ENCODE results near the gene TNIK. TPM values are rescaled to one million over a fixed set of nuclear protein-coding genes. Genes with fewer than 3 reads are reported as not detected.

Gene TNIK
- total and polyA plus RNA-seq, 2 of the 4 experiments (the other 2 are of a cell fraction): 3.4 to 6.3 TPM

DNA sequence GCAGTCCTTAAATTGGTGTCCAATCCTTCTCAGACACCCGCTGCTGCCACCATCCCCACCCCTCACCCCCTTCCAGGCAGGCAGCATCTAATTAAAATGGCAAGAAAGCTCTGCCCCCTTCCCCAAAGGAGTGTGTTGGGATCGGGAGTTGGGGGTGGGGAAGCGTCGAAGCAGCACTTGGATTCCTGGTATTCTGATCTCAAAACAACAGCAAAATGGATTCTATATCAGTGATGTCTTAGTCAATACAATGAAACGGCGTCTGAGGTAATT is 1.4 kb downstream of the TNIK start:
- Histone ChIP-seq H2BK120ac (ENCODE audit: low read depth, low read length) (peak overlapping the region; percentile 18; the same call in 1 of the 2 replicates), H3K9me3 (ENCODE audit: control insufficient read depth, insufficient read depth, low read length) (no peaks in the 10 kb centered on the region), H3K79me1 (ENCODE audit: low read depth in 1 of 2, low read length in 2 of 2) (peaks cover 8% of the 10 kb centered on the region in 2 experiments; a peak in 3 of 4 replicates), H3K4me2 (ENCODE audit: low read depth, low read length) (peak overlapping the region; percentile 90), H3K27me3 (ENCODE audit: control insufficient read depth, insufficient read depth, low read length) (no peaks in the 10 kb centered on the region), H4K8ac (ENCODE audit: low read depth in 2 of 2, low read length in 2 of 2) (0 out of 4 replicates have a peak overlapping the region, but pooled peaks of 1 of the 2 experiments have one; percentile 18), H4K91ac (ENCODE audit: insufficient read depth, low read depth, low read length) (no peak overlapping the region), H3K56ac (ENCODE audit: extremely low read depth, insufficient read depth, low read length) (no peak overlapping the region), H2BK20ac (ENCODE audit: low read depth, low read length) (no peak overlapping the region), H3K4me1 (ENCODE audit: control insufficient read depth, insufficient read depth, low read length) (peaks cover 3% of the 10 kb centered on the region), H2AK9ac (replicated peaks; ENCODE audit: low read depth, low read length, poor library complexity) (no peak overlapping the region), H2AK5ac (ENCODE audit: low read depth, low read length) (no peak overlapping the region), H3K18ac (ENCODE audit: low read depth, low read length) (0 out of 2 replicates have a peak overlapping the region, but pooled peaks have one; percentile 34), H2BK5ac (ENCODE audit: low read depth, low read length, poor library complexity, severe bottlenecking) (no peak overlapping the region), H3K4ac (ENCODE audit: low read depth, low read length) (peak overlapping the region; percentile 19; the same call in 1 of the 2 replicates), H3K36me3 (ENCODE audit: control insufficient read depth, insufficient read depth, low read length) (no peaks in the 10 kb centered on the region), H3K9me1 (ENCODE audit: insufficient read depth, low read length) (no peaks in the 10 kb centered on the region; the same call in 1 of the 2 replicates), H2AFZ (replicated peaks; ENCODE audit: low read length, poor library complexity) (peak overlapping the region; percentile 96), H4K5ac (ENCODE audit: low read depth, low read length) (no peak overlapping the region; the same call in 1 of the 2 replicates), H3K27ac (ENCODE audit: insufficient read depth, low read length) (0 out of 2 replicates have a peak overlapping the region, but pooled peaks have one; percentile 11), H3K9ac (ENCODE audit: low read depth, low read length) (peak overlapping the region; percentile 66), H2BK15ac (ENCODE audit: low read depth, low read length) (no peak overlapping the region), H3K4me3 (ENCODE audit: insufficient read depth, low read depth, low read length) (peak overlapping the region; percentile 86), H3K14ac (replicated peaks; ENCODE audit: low read depth, low read length) (0 out of 2 replicates have a peak overlapping the region, but pooled peaks have one; percentile 7), H3K23ac (ENCODE audit: low read depth, low read length) (0 out of 2 replicates have a peak overlapping the region, but pooled peaks have one; percentile 6), H4K20me1 (ENCODE audit: insufficient read depth, low read length) (no peaks in the 10 kb centered on the region)
- ATAC-seq (ENCODE audit: low read depth) (no peak), DNase-seq (no peak)
- no TSS peak for BruUV-seq (replicated peaks)
- WGBS, 2 experiments (ENCODE audit: extremely low coverage in 2 of 2, insufficient read length in 1 of 2): no CpG with 5 or more reads among the region's 6 CpGs
- ChIA-PET POLR2A (ENCODE audit: unreplicated experiment) (no interaction called here), CTCF (interaction anchor here (0.6 kb wide), 1 partner anchor 40 kb away, joined by 4 read pairs; no protein-coding TSS in a partner anchor)
- intact Hi-C loops (cut with micrococcal nuclease): loop anchor here (5.0 kb wide), 1 partner anchor 86 kb away; no protein-coding TSS in a partner anchor
- in situ Hi-C loops (cut with MboI; ENCODE audit: low sequenced_read_pairs): no loop called here
- dilution Hi-C loops (cut with HindIII; ENCODE audit: low sequenced_read_pairs, unreplicated experiment): no loop called here
- TF ChIP-seq SMC3 (IDR thresholded peaks at IDR 0.05; ENCODE audit: low read depth, low read length) (no peak), NFE2L2 (IDR thresholded peaks at IDR 0.05; ENCODE audit: low read depth, low read length) (no peak), MAZ (IDR thresholded peaks at IDR 0.05; ENCODE audit: borderline replicate concordance, low read depth, low read length) (no peak), CEBPB (IDR thresholded peaks at IDR 0.05; ENCODE audit: low read depth, low read length) (no peak), CHD1 (IDR thresholded peaks at IDR 0.05; ENCODE audit: low read depth, low read length) (no peak), CTCF (conservative IDR thresholded peaks at IDR 0.05; ENCODE audit: low read depth, low read length) (no peak), MXI1 (IDR thresholded peaks at IDR 0.05; ENCODE audit: borderline replicate concordance, low read depth, low read length) (no peak), BHLHE40 (IDR thresholded peaks at IDR 0.05; ENCODE audit: low read depth, low read length) (no peak), RFX5 (IDR thresholded peaks at IDR 0.05; ENCODE audit: low read depth, low read length) (no peak), RCOR1 (IDR thresholded peaks at IDR 0.05; ENCODE audit: insufficient replicate concordance, low read length) (no peak), POLR2A (IDR thresholded peaks at IDR 0.05; ENCODE audit: low read depth, low read length) (no peak), RAD21 (IDR thresholded peaks at IDR 0.05; ENCODE audit: low read length) (no peak), MAFK (IDR thresholded peaks at IDR 0.05; ENCODE audit: low read depth, low read length) (no peak), ELK1 (IDR thresholded peaks at IDR 0.05; ENCODE audit: borderline replicate concordance, low read depth, low read length) (no peak), FOS (IDR thresholded peaks at IDR 0.05; ENCODE audit: low read depth, low read length) (no peak)
- TF ChIP-seq, protein P1, sequence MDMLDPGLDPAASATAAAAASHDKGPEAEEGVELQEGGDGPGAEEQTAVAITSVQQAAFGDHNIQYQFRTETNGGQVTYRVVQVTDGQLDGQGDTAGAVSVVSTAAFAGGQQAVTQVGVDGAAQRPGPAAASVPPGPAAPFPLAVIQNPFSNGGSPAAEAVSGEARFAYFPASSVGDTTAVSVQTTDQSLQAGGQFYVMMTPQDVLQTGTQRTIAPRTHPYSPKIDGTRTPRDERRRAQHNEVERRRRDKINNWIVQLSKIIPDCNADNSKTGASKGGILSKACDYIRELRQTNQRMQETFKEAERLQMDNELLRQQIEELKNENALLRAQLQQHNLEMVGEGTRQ (IDR thresholded peaks at IDR 0.05; ENCODE audit: low read depth, low read length): no peak

Data from IMR-90 (cell line).